ENCODE results near the gene TNIP1. TPM values are rescaled to one million over a fixed set of nuclear protein-coding genes. Genes with fewer than 3 reads are reported as not detected.

The TNIP1 gene
- total RNA-seq, 2 experiments from 2014 or later: 110 to 115 TPM

DNA sequence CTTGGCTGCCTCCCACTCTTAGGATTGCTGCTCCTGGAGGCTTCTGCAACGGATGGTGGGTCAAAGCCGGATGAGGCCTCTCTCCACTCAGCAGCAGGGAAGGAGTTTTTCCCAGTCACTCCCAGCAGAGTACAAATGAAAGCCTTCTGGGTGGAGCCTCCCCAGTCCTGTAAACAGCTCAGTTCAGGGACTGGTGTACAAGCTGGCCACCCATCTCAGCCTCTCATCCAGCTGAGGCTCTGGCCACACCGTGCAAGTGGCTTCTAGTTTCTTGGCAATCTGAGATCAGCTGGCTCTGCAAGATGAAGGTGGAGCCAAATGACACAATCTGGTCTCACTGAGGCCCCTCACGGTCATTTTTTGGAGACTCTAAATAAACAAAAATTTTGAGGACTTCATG is 50.5 kb downstream of the TNIP1 start:
- Mint-ChIP-seq H3K27me3 (no peaks in the 10 kb centered on the region), H3K27ac (no peak overlapping the region), H3K4me3 (no peak overlapping the region), H3K36me3 (ENCODE audit: low read depth) (peaks cover 80% of the 10 kb centered on the region), H3K4me1 (ENCODE audit: low read depth) (no peaks in the 10 kb centered on the region), H3K9me3 (no peaks in the 10 kb centered on the region)
- POLR2A ChIA-PET: no interaction called here
- intact Hi-C loops (cut with DNase I, micrococcal nuclease): no loop called here
- DNase-seq: no peak
- Histone ChIP-seq H3K27me3 (ENCODE audit: control insufficient read depth in 1 of 2, insufficient read depth in 2 of 2, low read length in 2 of 2) (no peaks in the 10 kb centered on the region), H3K4me1 (ENCODE audit: insufficient read depth, low read length) (no peaks in the 10 kb centered on the region), H3K9me3 (ENCODE audit: control insufficient read depth in 1 of 2, insufficient read depth in 1 of 2, low read length in 2 of 2) (no peaks in the 10 kb centered on the region), H3K27ac (ENCODE audit: low read depth in 1 of 2, low read length in 2 of 2) (no peak overlapping the region), H3K36me3 (ENCODE audit: insufficient read depth, low read length) (peaks cover 84% of the 10 kb centered on the region), H3K4me3 (ENCODE audit: low read length) (no peak overlapping the region)
- ATAC-seq (ENCODE audit: poor library complexity): no peak
- CTCF ChIA-PET: interaction anchor here (1.2 kb wide), 1 partner anchor 9 kb away, joined by 3 read pairs; no protein-coding TSS in a partner anchor
- TF ChIP-seq, protein P1, sequence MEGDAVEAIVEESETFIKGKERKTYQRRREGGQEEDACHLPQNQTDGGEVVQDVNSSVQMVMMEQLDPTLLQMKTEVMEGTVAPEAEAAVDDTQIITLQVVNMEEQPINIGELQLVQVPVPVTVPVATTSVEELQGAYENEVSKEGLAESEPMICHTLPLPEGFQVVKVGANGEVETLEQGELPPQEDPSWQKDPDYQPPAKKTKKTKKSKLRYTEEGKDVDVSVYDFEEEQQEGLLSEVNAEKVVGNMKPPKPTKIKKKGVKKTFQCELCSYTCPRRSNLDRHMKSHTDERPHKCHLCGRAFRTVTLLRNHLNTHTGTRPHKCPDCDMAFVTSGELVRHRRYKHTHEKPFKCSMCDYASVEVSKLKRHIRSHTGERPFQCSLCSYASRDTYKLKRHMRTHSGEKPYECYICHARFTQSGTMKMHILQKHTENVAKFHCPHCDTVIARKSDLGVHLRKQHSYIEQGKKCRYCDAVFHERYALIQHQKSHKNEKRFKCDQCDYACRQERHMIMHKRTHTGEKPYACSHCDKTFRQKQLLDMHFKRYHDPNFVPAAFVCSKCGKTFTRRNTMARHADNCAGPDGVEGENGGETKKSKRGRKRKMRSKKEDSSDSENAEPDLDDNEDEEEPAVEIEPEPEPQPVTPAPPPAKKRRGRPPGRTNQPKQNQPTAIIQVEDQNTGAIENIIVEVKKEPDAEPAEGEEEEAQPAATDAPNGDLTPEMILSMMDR (IDR thresholded peaks at IDR 0.05): no peak

DNA sequence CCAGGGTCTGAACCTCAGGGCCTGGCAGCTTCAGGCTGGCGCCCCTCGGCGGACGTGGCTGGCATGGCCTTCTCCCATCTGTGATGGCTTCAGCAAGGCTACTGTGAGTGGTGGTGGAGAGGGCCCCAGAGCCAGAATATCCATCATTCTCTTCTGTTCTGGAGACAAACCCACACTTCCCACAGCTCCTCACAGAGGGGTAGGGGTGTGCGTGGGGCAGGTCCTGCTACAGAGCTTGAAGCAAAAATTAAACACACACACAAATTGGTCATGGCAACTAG is 50.8 kb downstream of the TNIP1 start:
- H3K4me1 ChIP-seq (ENCODE audit: insufficient read depth, low read length): no peaks in the 10 kb centered on the region
- no peak overlapping the region for H3K4me3 ChIP-seq (ENCODE audit: low read length)
- no peaks in the 10 kb centered on the region for H3K9me3 ChIP-seq (ENCODE audit: control insufficient read depth in 1 of 2, insufficient read depth in 1 of 2, low read length in 2 of 2)
- ChIA-PET CTCF (interaction anchor here (1.2 kb wide), 1 partner anchor 9 kb away, joined by 3 read pairs; no protein-coding TSS in a partner anchor), POLR2A (no interaction called here)
- Mint-ChIP-seq H3K27ac (no peak overlapping the region), H3K27me3 (no peaks in the 10 kb centered on the region), H3K36me3 (ENCODE audit: low read depth) (peaks cover 76% of the 10 kb centered on the region), H3K9me3 (no peaks in the 10 kb centered on the region), H3K4me1 (ENCODE audit: low read depth) (no peaks in the 10 kb centered on the region), H3K4me3 (no peak overlapping the region)
- no peak for DNase-seq
- intact Hi-C loops (cut with DNase I, micrococcal nuclease): no loop called here
- peaks cover 80% of the 10 kb centered on the region for H3K36me3 ChIP-seq (ENCODE audit: insufficient read depth, low read length)
- ATAC-seq (ENCODE audit: poor library complexity): no peak
- H3K27me3 ChIP-seq (ENCODE audit: control insufficient read depth in 1 of 2, insufficient read depth in 2 of 2, low read length in 2 of 2): no peaks in the 10 kb centered on the region
- TF ChIP-seq, protein P1 (IDR thresholded peaks at IDR 0.05): no peak
- no peak overlapping the region for H3K27ac ChIP-seq (ENCODE audit: low read depth in 1 of 2, low read length in 2 of 2)

DNA sequence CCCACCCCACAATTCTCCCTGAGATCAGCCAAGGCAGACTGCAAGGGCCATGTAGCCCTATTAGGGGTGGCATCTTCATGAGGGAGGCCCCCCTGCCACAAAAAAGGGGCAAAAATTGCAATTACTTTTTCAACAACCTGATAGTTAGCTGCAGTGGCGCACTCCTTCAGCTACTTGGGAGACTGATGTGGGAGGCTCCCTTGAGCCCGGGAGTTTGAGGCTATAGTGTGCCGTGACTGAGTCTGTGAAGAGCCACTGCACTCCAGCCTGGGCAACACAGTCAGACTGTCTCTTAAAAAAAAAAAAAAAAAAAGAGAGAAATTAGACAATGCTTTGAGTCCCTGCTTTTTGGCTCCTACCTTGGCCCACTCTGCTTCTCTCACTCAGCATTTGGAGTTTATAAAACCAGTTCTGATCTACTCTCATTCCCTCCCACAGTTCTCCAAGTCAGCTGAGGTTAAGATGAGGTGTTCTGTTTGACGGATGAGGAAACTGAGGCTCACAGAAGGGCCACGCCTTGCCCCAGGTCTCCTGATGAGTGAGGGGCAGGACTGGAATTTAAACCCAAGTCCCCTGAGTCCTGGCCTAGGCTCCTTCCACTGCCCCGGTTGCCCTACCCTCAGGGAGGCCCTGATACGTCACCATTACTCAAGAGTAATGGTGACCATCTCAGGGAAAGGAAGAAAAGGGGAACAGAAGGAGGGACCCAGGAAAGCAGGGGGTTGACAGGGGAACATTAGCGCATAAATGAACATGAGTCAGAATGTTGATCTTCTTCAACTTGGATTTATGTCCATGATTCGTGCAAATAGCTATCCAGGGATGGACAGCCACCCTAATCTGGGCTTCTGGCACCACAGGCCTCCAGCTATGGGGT is 51.4 kb downstream of the TNIP1 start:
- no peaks in the 10 kb centered on the region for H3K4me1 Mint-ChIP-seq (ENCODE audit: low read depth)
- no peaks in the 10 kb centered on the region for H3K27me3 Mint-ChIP-seq
- ATAC-seq (ENCODE audit: poor library complexity): no peak
- Histone ChIP-seq H3K27me3 (ENCODE audit: control insufficient read depth in 1 of 2, insufficient read depth in 2 of 2, low read length in 2 of 2) (no peaks in the 10 kb centered on the region), H3K4me1 (ENCODE audit: insufficient read depth, low read length) (no peaks in the 10 kb centered on the region), H3K36me3 (ENCODE audit: insufficient read depth, low read length) (peaks cover 74% of the 10 kb centered on the region), H3K4me3 (ENCODE audit: low read length) (no peak overlapping the region), H3K27ac (ENCODE audit: low read depth in 1 of 2, low read length in 2 of 2) (no peak overlapping the region), H3K9me3 (ENCODE audit: control insufficient read depth in 1 of 2, insufficient read depth in 1 of 2, low read length in 2 of 2) (no peaks in the 10 kb centered on the region)
- H3K27ac Mint-ChIP-seq: no peak overlapping the region
- TF ChIP-seq, protein P1 (IDR thresholded peaks at IDR 0.05): no peak
- CTCF ChIA-PET: interaction anchor here (1.2 kb wide), 1 partner anchor 10 kb away, joined by 3 read pairs; no protein-coding TSS in a partner anchor
- H3K9me3 Mint-ChIP-seq: no peaks in the 10 kb centered on the region
- H3K36me3 Mint-ChIP-seq (ENCODE audit: low read depth): peaks cover 71% of the 10 kb centered on the region
- no peak for DNase-seq
- no peak overlapping the region for H3K4me3 Mint-ChIP-seq
- intact Hi-C loops (cut with DNase I, micrococcal nuclease): no loop called here
- POLR2A ChIA-PET: no interaction called here
